Measurements from ENCODE around the gene SYAP1.

SYAP1 gene

DNA sequence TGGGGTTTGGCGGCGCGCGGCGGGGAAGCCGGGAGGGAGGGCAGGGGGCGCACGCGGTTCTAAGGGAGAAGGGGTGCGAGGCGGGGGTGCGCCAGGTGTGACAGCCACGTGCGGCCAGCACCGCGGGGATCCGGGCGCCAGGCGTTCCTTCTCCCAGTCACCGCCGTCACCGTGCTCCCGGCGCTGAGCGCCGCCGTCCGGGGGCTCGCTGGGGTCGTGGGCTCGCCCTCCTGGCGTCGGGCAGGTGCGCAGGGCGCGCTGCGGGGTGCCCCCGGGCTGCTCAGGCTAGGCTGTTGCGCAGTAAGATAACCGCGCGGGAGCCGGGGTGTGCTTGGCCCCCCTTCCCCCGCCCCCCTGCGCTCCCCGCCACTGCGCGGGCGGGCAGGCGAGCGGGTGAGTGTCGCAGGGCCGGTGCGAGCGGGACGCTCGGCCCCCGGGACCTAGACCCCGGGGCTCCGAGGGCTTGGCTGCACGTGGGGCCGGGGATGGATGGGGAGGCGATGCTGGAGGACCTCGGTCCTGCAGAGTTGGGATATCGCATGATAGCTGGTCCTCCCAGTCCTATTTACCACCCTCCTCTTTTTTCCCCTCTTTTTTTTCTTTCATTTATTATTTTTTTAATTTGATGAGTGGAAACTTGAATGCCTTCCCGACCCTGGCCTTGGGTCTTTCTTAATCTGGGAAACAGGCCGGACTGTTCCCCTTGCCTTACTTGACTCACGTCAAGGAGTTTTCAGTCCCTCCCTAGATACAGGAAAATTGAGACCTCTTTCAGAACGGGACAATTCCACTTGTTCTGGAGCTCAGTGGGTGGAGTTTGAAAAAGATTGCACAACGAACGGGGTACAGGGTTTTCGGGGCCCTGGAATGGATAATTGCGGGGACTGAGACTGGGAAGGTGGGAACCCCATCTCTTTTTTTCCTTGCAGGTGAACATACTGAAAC, 67.7 kb downstream of the SYAP1 start:
- Histone ChIP-seq H3F3A (ENCODE audit: insufficient read depth) (no peaks in the 10 kb centered on the region), H3K4me2 (ENCODE audit: low read depth, low read length, poor library complexity, severe bottlenecking) (peak overlapping the region; percentile 92), H3K79me2 (ENCODE audit: insufficient read depth, low read length) (peaks cover 53% of the 10 kb centered on the region), H3K9me2 (replicated peaks; ENCODE audit: insufficient read depth, low read length) (no peaks in the 10 kb centered on the region), H4K20me1 (ENCODE audit: low read depth, low read length) (no peaks in the 10 kb centered on the region), H3K27me3 (ENCODE audit: low read length) (no peaks in the 10 kb centered on the region), H3K27ac (ENCODE audit: low read depth, low read length) (peak overlapping the region; percentile 48), H3K9me3 (ENCODE audit: insufficient read depth, low read length) (no peaks in the 10 kb centered on the region), H2AFZ (ENCODE audit: low read depth, low read length, severe bottlenecking) (no peak overlapping the region), H3K9ac (ENCODE audit: low read length) (peak overlapping the region; percentile 69), H3K36me3 (ENCODE audit: low read length) (peaks cover 3% of the 10 kb centered on the region; the same call in 1 of the 2 replicates), H3K4me3 (ENCODE audit: insufficient read depth, low read length, poor library complexity, severe bottlenecking) (peak overlapping the region; percentile 75)
- no peak for TF ChIP-seq EZH2phosphoT487 (conservative IDR thresholded peaks at IDR 0.05; ENCODE audit: low read length)
- TF ChIP-seq, protein P1, sequence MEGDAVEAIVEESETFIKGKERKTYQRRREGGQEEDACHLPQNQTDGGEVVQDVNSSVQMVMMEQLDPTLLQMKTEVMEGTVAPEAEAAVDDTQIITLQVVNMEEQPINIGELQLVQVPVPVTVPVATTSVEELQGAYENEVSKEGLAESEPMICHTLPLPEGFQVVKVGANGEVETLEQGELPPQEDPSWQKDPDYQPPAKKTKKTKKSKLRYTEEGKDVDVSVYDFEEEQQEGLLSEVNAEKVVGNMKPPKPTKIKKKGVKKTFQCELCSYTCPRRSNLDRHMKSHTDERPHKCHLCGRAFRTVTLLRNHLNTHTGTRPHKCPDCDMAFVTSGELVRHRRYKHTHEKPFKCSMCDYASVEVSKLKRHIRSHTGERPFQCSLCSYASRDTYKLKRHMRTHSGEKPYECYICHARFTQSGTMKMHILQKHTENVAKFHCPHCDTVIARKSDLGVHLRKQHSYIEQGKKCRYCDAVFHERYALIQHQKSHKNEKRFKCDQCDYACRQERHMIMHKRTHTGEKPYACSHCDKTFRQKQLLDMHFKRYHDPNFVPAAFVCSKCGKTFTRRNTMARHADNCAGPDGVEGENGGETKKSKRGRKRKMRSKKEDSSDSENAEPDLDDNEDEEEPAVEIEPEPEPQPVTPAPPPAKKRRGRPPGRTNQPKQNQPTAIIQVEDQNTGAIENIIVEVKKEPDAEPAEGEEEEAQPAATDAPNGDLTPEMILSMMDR (IDR thresholded peaks at IDR 0.05; ENCODE audit: insufficient read depth, low read length, poor library complexity, severe bottlenecking) = no peak

DNA sequence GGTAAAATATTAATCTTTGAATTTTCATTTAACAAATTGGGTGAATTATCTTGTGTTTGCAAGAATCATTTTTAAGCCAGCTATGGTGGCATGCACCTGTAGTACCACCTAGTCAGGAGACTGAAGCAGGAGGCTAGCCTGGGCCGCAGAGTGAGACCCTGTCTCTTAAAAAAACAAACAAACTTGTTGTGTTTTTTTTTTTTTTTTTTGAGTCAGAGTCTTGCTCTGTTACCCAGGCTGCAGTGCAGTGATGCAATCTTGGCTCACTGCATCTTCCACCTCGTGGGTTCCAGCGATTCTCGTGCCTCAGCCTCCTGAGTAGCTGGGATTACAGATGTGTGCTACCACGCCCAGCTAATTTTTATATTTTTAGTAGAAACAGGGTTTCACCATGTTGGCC, 69.1 kb downstream of the SYAP1 start:
- no peak overlapping the region for H2AFZ ChIP-seq (ENCODE audit: low read depth, low read length, severe bottlenecking)
- no peak overlapping the region; the same call in 1 of the 2 replicates for H3K9ac ChIP-seq (ENCODE audit: low read length)
- no peaks in the 10 kb centered on the region for H3K27me3 ChIP-seq (ENCODE audit: low read length)
- peaks cover 7% of the 10 kb centered on the region; the same call in 1 of the 2 replicates for H3K36me3 ChIP-seq (ENCODE audit: low read length)
- no peak overlapping the region for H3K27ac ChIP-seq (ENCODE audit: low read depth, low read length)
- TF ChIP-seq EZH2phosphoT487 (conservative IDR thresholded peaks at IDR 0.05; ENCODE audit: low read length) = no peak
- TF ChIP-seq, protein P1 (IDR thresholded peaks at IDR 0.05; ENCODE audit: insufficient read depth, low read length, poor library complexity, severe bottlenecking) = no peak
- H3K4me2 ChIP-seq (ENCODE audit: low read depth, low read length, poor library complexity, severe bottlenecking) = peak overlapping the region; percentile 92
- H3K79me2 ChIP-seq (ENCODE audit: insufficient read depth, low read length) = peaks cover 63% of the 10 kb centered on the region
- no peaks in the 10 kb centered on the region for H3F3A ChIP-seq (ENCODE audit: insufficient read depth)
- no peak overlapping the region for H3K4me3 ChIP-seq (ENCODE audit: insufficient read depth, low read length, poor library complexity, severe bottlenecking)
- H3K9me2 ChIP-seq (replicated peaks; ENCODE audit: insufficient read depth, low read length) = no peaks in the 10 kb centered on the region
- no peaks in the 10 kb centered on the region for H3K9me3 ChIP-seq (ENCODE audit: insufficient read depth, low read length)
- H4K20me1 ChIP-seq (ENCODE audit: low read depth, low read length) = no peaks in the 10 kb centered on the region

DNA sequence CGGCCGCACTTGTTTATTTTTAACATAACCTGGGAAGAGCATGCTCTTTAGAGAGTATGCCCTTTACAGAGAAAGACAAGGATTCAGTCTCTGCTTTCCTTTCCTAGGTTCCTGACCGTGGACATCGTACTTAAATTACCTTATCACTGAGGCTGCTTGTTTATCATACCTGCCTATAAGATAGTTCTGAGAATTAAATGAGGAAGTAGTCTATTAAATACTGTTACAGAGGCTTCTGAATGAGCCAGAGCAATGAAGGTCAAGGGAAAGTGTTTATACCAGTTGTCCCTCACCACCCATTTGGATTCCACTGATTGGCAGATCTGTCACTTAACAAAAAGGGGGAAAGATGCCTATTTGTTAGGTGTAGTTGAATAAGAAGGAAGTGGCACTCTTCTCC, 76.9 kb downstream of the SYAP1 start:
- Histone ChIP-seq H3K4me2 (ENCODE audit: low read depth, low read length, poor library complexity, severe bottlenecking) (no peak overlapping the region), H3K27ac (ENCODE audit: low read depth, low read length) (no peak overlapping the region), H3K27me3 (ENCODE audit: low read length) (no peaks in the 10 kb centered on the region), H3K4me3 (ENCODE audit: insufficient read depth, low read length, poor library complexity, severe bottlenecking) (no peak overlapping the region), H3K36me3 (ENCODE audit: low read length) (0 out of 2 replicates have a peak, but pooled peaks cover 8% of the 10 kb centered on the region), H3K9ac (ENCODE audit: low read length) (no peak overlapping the region), H3K79me2 (ENCODE audit: insufficient read depth, low read length) (peaks cover 55% of the 10 kb centered on the region), H3K9me2 (replicated peaks; ENCODE audit: insufficient read depth, low read length) (no peaks in the 10 kb centered on the region), H4K20me1 (ENCODE audit: low read depth, low read length) (no peaks in the 10 kb centered on the region), H3F3A (ENCODE audit: insufficient read depth) (no peaks in the 10 kb centered on the region), H3K9me3 (ENCODE audit: insufficient read depth, low read length) (no peaks in the 10 kb centered on the region), H2AFZ (ENCODE audit: low read depth, low read length, severe bottlenecking) (no peak overlapping the region)
- TF ChIP-seq, protein P1 (IDR thresholded peaks at IDR 0.05; ENCODE audit: insufficient read depth, low read length, poor library complexity, severe bottlenecking) = no peak
- TF ChIP-seq EZH2phosphoT487 (conservative IDR thresholded peaks at IDR 0.05; ENCODE audit: low read length) = no peak

All from SU-DHL-6 (cell line).